ENCODE measurements around the gene TBL2.

DNA sequence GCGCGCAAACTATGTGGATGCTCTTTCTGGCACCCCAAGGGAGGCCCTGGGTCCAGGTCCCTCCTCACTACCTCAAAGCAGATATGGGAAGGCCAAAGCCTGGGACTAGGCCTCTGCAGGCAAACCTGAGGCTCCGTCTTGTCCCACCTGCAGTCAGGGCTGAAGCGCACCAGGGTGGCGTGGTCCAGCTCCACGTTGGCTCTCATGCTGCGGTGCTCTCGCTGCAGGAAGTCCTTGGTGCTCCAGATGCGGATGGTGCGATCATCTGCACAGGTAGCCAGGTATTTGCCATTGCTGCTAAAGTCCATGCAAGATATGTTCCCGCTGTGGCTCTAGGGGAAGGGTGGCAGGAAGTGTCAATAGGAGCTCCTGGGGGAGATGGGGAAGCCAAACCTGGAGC is 4.6 kb downstream of the TBL2 start:
- TF ChIP-seq, protein P1, sequence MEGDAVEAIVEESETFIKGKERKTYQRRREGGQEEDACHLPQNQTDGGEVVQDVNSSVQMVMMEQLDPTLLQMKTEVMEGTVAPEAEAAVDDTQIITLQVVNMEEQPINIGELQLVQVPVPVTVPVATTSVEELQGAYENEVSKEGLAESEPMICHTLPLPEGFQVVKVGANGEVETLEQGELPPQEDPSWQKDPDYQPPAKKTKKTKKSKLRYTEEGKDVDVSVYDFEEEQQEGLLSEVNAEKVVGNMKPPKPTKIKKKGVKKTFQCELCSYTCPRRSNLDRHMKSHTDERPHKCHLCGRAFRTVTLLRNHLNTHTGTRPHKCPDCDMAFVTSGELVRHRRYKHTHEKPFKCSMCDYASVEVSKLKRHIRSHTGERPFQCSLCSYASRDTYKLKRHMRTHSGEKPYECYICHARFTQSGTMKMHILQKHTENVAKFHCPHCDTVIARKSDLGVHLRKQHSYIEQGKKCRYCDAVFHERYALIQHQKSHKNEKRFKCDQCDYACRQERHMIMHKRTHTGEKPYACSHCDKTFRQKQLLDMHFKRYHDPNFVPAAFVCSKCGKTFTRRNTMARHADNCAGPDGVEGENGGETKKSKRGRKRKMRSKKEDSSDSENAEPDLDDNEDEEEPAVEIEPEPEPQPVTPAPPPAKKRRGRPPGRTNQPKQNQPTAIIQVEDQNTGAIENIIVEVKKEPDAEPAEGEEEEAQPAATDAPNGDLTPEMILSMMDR (IDR thresholded peaks at IDR 0.05 in 2 of 3, conservative IDR thresholded peaks at IDR 0.05 in 1 of 3; ENCODE audit: control insufficient read depth in 2 of 3, extremely low read depth in 1 of 3, insufficient read depth in 1 of 3, low read depth in 3 of 3, low read length in 3 of 3), result no peak
- TF ChIP-seq JUNB (IDR thresholded peaks at IDR 0.05) (no peak), EGR1 (IDR thresholded peaks at IDR 0.05; ENCODE audit: borderline replicate concordance in 1 of 2, low read depth in 2 of 2, low read length in 2 of 2) (no peak), POLR2A (IDR thresholded peaks at IDR 0.05; ENCODE audit: low read depth, low read length) (no peak), BRCA1 (IDR thresholded peaks at IDR 0.05; ENCODE audit: low read depth, low read length) (no peak), ZNF24 (IDR thresholded peaks at IDR 0.05) (no peak), SMC3 (IDR thresholded peaks at IDR 0.05; ENCODE audit: borderline replicate concordance, low read length) (no peak), MXI1 (IDR thresholded peaks at IDR 0.05; ENCODE audit: low read depth, low read length) (no peak), RUNX3 (IDR thresholded peaks at IDR 0.05; ENCODE audit: low read length) (no peak), EZH2 (IDR thresholded peaks at IDR 0.05; ENCODE audit: borderline replicate concordance, control insufficient read depth, low read depth, low read length) (no peak)
- TF ChIP-seq, protein P2, sequence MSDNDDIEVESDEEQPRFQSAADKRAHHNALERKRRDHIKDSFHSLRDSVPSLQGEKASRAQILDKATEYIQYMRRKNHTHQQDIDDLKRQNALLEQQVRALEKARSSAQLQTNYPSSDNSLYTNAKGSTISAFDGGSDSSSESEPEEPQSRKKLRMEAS (IDR thresholded peaks at IDR 0.05; ENCODE audit: low read depth, low read length), result no peak
- TF ChIP-seq, protein P3, sequence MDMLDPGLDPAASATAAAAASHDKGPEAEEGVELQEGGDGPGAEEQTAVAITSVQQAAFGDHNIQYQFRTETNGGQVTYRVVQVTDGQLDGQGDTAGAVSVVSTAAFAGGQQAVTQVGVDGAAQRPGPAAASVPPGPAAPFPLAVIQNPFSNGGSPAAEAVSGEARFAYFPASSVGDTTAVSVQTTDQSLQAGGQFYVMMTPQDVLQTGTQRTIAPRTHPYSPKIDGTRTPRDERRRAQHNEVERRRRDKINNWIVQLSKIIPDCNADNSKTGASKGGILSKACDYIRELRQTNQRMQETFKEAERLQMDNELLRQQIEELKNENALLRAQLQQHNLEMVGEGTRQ (IDR thresholded peaks at IDR 0.05; ENCODE audit: borderline replicate concordance, low read depth, low read length), result no peak
- TF ChIP-seq, protein P4, sequence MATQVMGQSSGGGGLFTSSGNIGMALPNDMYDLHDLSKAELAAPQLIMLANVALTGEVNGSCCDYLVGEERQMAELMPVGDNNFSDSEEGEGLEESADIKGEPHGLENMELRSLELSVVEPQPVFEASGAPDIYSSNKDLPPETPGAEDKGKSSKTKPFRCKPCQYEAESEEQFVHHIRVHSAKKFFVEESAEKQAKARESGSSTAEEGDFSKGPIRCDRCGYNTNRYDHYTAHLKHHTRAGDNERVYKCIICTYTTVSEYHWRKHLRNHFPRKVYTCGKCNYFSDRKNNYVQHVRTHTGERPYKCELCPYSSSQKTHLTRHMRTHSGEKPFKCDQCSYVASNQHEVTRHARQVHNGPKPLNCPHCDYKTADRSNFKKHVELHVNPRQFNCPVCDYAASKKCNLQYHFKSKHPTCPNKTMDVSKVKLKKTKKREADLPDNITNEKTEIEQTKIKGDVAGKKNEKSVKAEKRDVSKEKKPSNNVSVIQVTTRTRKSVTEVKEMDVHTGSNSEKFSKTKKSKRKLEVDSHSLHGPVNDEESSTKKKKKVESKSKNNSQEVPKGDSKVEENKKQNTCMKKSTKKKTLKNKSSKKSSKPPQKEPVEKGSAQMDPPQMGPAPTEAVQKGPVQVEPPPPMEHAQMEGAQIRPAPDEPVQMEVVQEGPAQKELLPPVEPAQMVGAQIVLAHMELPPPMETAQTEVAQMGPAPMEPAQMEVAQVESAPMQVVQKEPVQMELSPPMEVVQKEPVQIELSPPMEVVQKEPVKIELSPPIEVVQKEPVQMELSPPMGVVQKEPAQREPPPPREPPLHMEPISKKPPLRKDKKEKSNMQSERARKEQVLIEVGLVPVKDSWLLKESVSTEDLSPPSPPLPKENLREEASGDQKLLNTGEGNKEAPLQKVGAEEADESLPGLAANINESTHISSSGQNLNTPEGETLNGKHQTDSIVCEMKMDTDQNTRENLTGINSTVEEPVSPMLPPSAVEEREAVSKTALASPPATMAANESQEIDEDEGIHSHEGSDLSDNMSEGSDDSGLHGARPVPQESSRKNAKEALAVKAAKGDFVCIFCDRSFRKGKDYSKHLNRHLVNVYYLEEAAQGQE (IDR thresholded peaks at IDR 0.05; ENCODE audit: low read depth, low read length), result no peak

Data from GM12878 (cell line).